RPMI7951 (cell line): ENCODE measurements around the gene EPHB1. TPM values are rescaled to one million over a fixed set of nuclear protein-coding genes. Genes with fewer than 3 reads are reported as not detected.

Experiments used
- DNase-seq: peaks from one replicate; pipeline ENCODE4 v3.0.0-alpha.2; 2012; ENCODE audit warnings: low read depth
- total RNA-seq: library from RNA; depleted of rRNA; stranded (reverse); fragments of >200 nt; shearing (Covaris generic); gene quantifications from 2 replicates; pipeline ENCODE4 v1.2.3, GENCODE V29; 2014

The EPHB1 gene
- total RNA-seq, 1 experiment from 2014 or later: 2.6 TPM

GRCh38 chr3:134849561-134849960 is 54.5 kb downstream of the EPHB1 start:
- DNase-seq: no peak

- no peak for DNase-seq
Measured at GRCh38 chr3:134850761-134851160, 55.7 kb downstream of the EPHB1 start.

- DNase-seq: no peak
Measured at GRCh38 chr3:134852132-134852531, 57.1 kb downstream of the EPHB1 start.

- no peak for DNase-seq
Measured at GRCh38 chr3:134852893-134853351, 57.9 kb downstream of the EPHB1 start.

- peak; percentile 19 for DNase-seq
Measured at GRCh38 chr3:134854254-134854653, 59.2 kb downstream of the EPHB1 start.

GRCh38 chr3:134857356-134857755 is 62.3 kb downstream of the EPHB1 start:
- DNase-seq: no peak

- no peak for DNase-seq
Measured at GRCh38 chr3:134857776-134858362, 62.8 kb downstream of the EPHB1 start.

GRCh38 chr3:134858441-134859035 is 63.5 kb downstream of the EPHB1 start:
- DNase-seq: no peak

- DNase-seq: no peak
Measured at GRCh38 chr3:134859341-134859740, 64.3 kb downstream of the EPHB1 start.

- no peak for DNase-seq
Measured at GRCh38 chr3:134860141-134860540, 65.1 kb downstream of the EPHB1 start.

- DNase-seq: no peak
Measured at GRCh38 chr3:134863915-134864314, 68.9 kb downstream of the EPHB1 start.

- peak; percentile 68 for DNase-seq
Measured at GRCh38 chr3:134864636-134865035, 69.6 kb downstream of the EPHB1 start.

- no peak for DNase-seq
Measured at GRCh38 chr3:134867277-134867676, 72.2 kb downstream of the EPHB1 start.

GRCh38 chr3:134869153-134869726 is 74.2 kb downstream of the EPHB1 start:
- DNase-seq: peak; percentile 22

GRCh38 chr3:134871818-134872217 is 76.8 kb downstream of the EPHB1 start:
- no peak for DNase-seq

GRCh38 chr3:134872440-134873388 is 77.7 kb downstream of the EPHB1 start:
- DNase-seq: no peak

- DNase-seq: no peak
Measured at GRCh38 chr3:134873789-134874188, 78.7 kb downstream of the EPHB1 start.

- peak; percentile 62 for DNase-seq
Measured at GRCh38 chr3:134874737-134875413, 79.8 kb downstream of the EPHB1 start.

- DNase-seq: no peak
Measured at GRCh38 chr3:134876836-134877235, 81.8 kb downstream of the EPHB1 start.

- DNase-seq: peak; percentile 72
Measured at GRCh38 chr3:134877788-134878187, 82.7 kb downstream of the EPHB1 start.

GRCh38 chr3:134879990-134880389 is 84.9 kb downstream of the EPHB1 start:
- peak; percentile 12 for DNase-seq

GRCh38 chr3:134880431-134880830 is 85.4 kb downstream of the EPHB1 start:
- DNase-seq: no peak
